ENCODE data around the gene PLXNB3.

GRCh38 chrX:153789654-153790053 lies 25.6 kb downstream of the PLXNB3 start:
- TF ChIP-seq EP300 (conservative IDR thresholded peaks at IDR 0.05; ENCODE audit: poor library complexity, severe bottlenecking) (no peak), CTCF (IDR thresholded peaks at IDR 0.05; ENCODE audit: poor library complexity, severe bottlenecking) (no peak), REST (IDR thresholded peaks at IDR 0.05; ENCODE audit: borderline replicate concordance) (no peak), POLR2AphosphoS5 (IDR thresholded peaks at IDR 0.05) (no peak)

All from neural cell (in vitro differentiated cells).